H9 (cell line): ENCODE measurements around the gene ADAMTSL4. TPM values are rescaled to one million over a fixed set of nuclear protein-coding genes. Genes with fewer than 3 reads are reported as not detected.
A peak's percentile ranks its signal among the peaks of the same experiment; 100 is the strongest.
"Not testable (repeated sequence)": the region's sequence is repeated elsewhere in the genome, so short reads cannot be mapped to it uniquely, and the experiment has no call there.

Source experiments
- DNase-seq: peaks from one replicate; pipeline ENCODE4 v3.0.0-alpha.2; 2017
- H2AFZ ChIP-seq: one replicate; pipeline ENCODE4 v1.6.1; 2013; ENCODE audit warnings: mild to moderate bottlenecking, low read length, control low read depth, moderate library complexity
- H2AK5ac ChIP-seq: 2 replicates; pipeline ENCODE4 v1.6.1; 2013; ENCODE audit warnings: low read length, control low read depth, mixed read lengths; ENCODE audit not compliant: insufficient read length
- H2BK120ac ChIP-seq: one replicate; pipeline ENCODE4 v1.6.1; 2013; ENCODE audit warnings: low read depth, mild to moderate bottlenecking, low read length, control low read depth, inconsistent platforms; ENCODE audit not compliant: poor library complexity, severe bottlenecking
- H2BK12ac ChIP-seq: 2 replicates; pipeline ENCODE4 v1.6.1; 2013; ENCODE audit warnings: low read length, control low read depth, mixed read lengths, low read depth; ENCODE audit not compliant: insufficient read length
- H2BK15ac ChIP-seq: 2 replicates; pipeline ENCODE4 v1.6.1; 2013; ENCODE audit warnings: low read depth, low read length, control low read depth
- H2BK20ac ChIP-seq: one replicate; pipeline ENCODE4 v1.6.1; 2013; ENCODE audit warnings: low read depth, mild to moderate bottlenecking, low read length, control low read depth, inconsistent platforms; ENCODE audit not compliant: poor library complexity, severe bottlenecking
- H2BK5ac ChIP-seq: 2 replicates; pipeline ENCODE4 v1.6.1; 2013; ENCODE audit warnings: low read length, control low read depth, mixed read lengths; ENCODE audit not compliant: insufficient read length
- H3K14ac ChIP-seq: 2 replicates; pipeline ENCODE4 v1.6.1; 2013; ENCODE audit warnings: low read length, control low read depth; ENCODE audit not compliant: insufficient read depth
- H3K18ac ChIP-seq: 2 replicates; pipeline ENCODE4 v1.6.1; 2013; ENCODE audit warnings: low read depth, mild to moderate bottlenecking, mixed read lengths, low read length, control low read depth; ENCODE audit not compliant: insufficient read length
- H3K23ac ChIP-seq: 2 replicates; pipeline ENCODE4 v1.6.1; 2013; ENCODE audit warnings: low read length, control low read depth, mixed read lengths, low read depth; ENCODE audit not compliant: insufficient read length
- H3K23me2 ChIP-seq: 2 replicates; pipeline ENCODE4 v1.6.1; 2013; ENCODE audit warnings: low read depth, mild to moderate bottlenecking, mixed read lengths, low read length, control low read depth; ENCODE audit not compliant: insufficient read length, poor library complexity, severe bottlenecking
- H3K27ac ChIP-seq: 2 replicates; pipeline ENCODE4 v1.5.1; 2013; ENCODE audit warnings: low read length, control low read depth, mixed read lengths, low read depth; ENCODE audit not compliant: insufficient read length
- H3K27me3 ChIP-seq: 2 replicates; pipeline ENCODE4 v1.6.1; 2013; ENCODE audit warnings: low read length, control low read depth, inconsistent platforms; ENCODE audit not compliant: insufficient read depth
- H3K4ac ChIP-seq: 2 replicates; pipeline ENCODE4 v1.6.1; 2013; ENCODE audit warnings: low read depth, mild to moderate bottlenecking, control low read depth, inconsistent platforms, low read length, moderate library complexity
- H3K4me1 ChIP-seq: 2 replicates; pipeline ENCODE4 v1.6.1; 2013; ENCODE audit warnings: low read length, control low read depth, inconsistent platforms; ENCODE audit not compliant: insufficient read depth
- H3K4me2 ChIP-seq: 2 replicates; pipeline ENCODE4 v1.6.1; 2013; ENCODE audit warnings: low read length, control low read depth, mixed read lengths; ENCODE audit not compliant: insufficient read length, insufficient read depth
- H3K56ac ChIP-seq: 2 replicates; pipeline ENCODE4 v1.6.1; 2013; ENCODE audit warnings: low read depth, mild to moderate bottlenecking, mixed read lengths, low read length, control low read depth; ENCODE audit not compliant: insufficient read length
- H3K79me1 ChIP-seq: 2 replicates; pipeline ENCODE4 v1.6.1; 2013; ENCODE audit warnings: low read depth, mild to moderate bottlenecking, moderate library complexity, low read length, control low read depth, inconsistent platforms; ENCODE audit not compliant: insufficient read depth, poor library complexity, severe bottlenecking
- H3K79me2 ChIP-seq: 2 replicates; pipeline ENCODE4 v1.6.1; 2013; ENCODE audit warnings: low read length, control low read depth, inconsistent platforms; ENCODE audit not compliant: insufficient read depth
- H3K9ac ChIP-seq: 2 replicates; pipeline ENCODE4 v1.6.1; 2013; ENCODE audit warnings: low read length, control low read depth, mixed read lengths; ENCODE audit not compliant: insufficient read length; ENCODE audit errors: extremely low read depth
- H3K9me3 ChIP-seq: one replicate; pipeline ENCODE4 v1.6.1; 2013; ENCODE audit warnings: low read depth, low read length, inconsistent platforms; ENCODE audit not compliant: control insufficient read depth
- H3T11ph ChIP-seq: one replicate; pipeline ENCODE4 v1.6.1; 2013; ENCODE audit warnings: mild to moderate bottlenecking, low read length, control low read depth, inconsistent platforms
- H4K20me1 ChIP-seq: one replicate; pipeline ENCODE4 v1.6.1; 2013; ENCODE audit not compliant: control insufficient read depth, insufficient read length, insufficient read depth
- H4K5ac ChIP-seq: 2 replicates; pipeline ENCODE4 v1.6.1; 2013; ENCODE audit warnings: low read depth, mild to moderate bottlenecking, mixed read lengths, low read length, control low read depth; ENCODE audit not compliant: insufficient read length
- H4K8ac ChIP-seq: replicated peaks from 2 replicates; pipeline ENCODE4 v1.6.1; 2013; ENCODE audit warnings: low read length, control low read depth, mixed read lengths, low read depth; ENCODE audit not compliant: insufficient read length
- H4K91ac ChIP-seq: 2 replicates; pipeline ENCODE4 v1.6.1; 2013; ENCODE audit warnings: low read depth, mild to moderate bottlenecking, moderate library complexity, mixed read lengths, low read length, control low read depth; ENCODE audit not compliant: insufficient read length
- H3K27ac Mint-ChIP-seq, 3 experiments: 2 replicates in 2 of 3; 3 replicates in 1 of 3; pipeline ENCODE4 v1.8.0; 2020 to 2021; ENCODE audit warnings: mixed read lengths in 3 of 3, mild to moderate bottlenecking in 1 of 3, moderate library complexity in 1 of 3
- H3K27me3 Mint-ChIP-seq: 2 replicates; pipeline ENCODE4 v1.8.0; 2021; ENCODE audit warnings: low read depth, mild to moderate bottlenecking, moderate library complexity, mixed read lengths
- H3K36me3 Mint-ChIP-seq, 3 experiments: 2 replicates in 2 of 3; 3 replicates in 1 of 3; pipeline ENCODE4 v1.8.0; 2020 to 2021; ENCODE audit warnings: low read depth in 3 of 3, mixed read lengths in 3 of 3; ENCODE audit not compliant: insufficient read depth in 1 of 3
- H3K4me1 Mint-ChIP-seq, 2 experiments: 2 replicates each; pipeline ENCODE4 v1.8.0; 2020; ENCODE audit warnings: mixed read lengths in 2 of 2
- H3K4me3 Mint-ChIP-seq, 2 experiments: 2 replicates in 1 of 2; 3 replicates in 1 of 2; pipeline ENCODE4 v1.8.0; 2020 to 2021; ENCODE audit warnings: mild to moderate bottlenecking in 2 of 2, mixed read lengths in 2 of 2, moderate library complexity in 1 of 2
- H3K9me3 Mint-ChIP-seq, 2 experiments: 2 replicates in 1 of 2; 3 replicates in 1 of 2; pipeline ENCODE4 v1.8.0; 2020; ENCODE audit warnings: mild to moderate bottlenecking in 2 of 2, mixed read lengths in 2 of 2, moderate library complexity in 1 of 2
- CTCF ChIP-seq: fragments of 200-600 bp; sonication (generic); conservative IDR thresholded peaks from 3 replicates; pipeline ENCODE4 v1.8.0; 2021; ENCODE audit warnings: antibody characterized with exemption, mild to moderate bottlenecking
- WGBS: extraction: QIAGEN DNeasy Blood & Tissue Kit; methylation state at CpG from one replicate; pipeline ENCODE4 v1.1.7; 2013; ENCODE audit warnings: missing lambda C conversion rate, low lambda C conversion rate, mixed read lengths; ENCODE audit not compliant: insufficient read length; ENCODE audit errors: extremely low coverage; 5-methylcytosine and 5-hydroxymethylcytosine counted together
- total RNA-seq: library from RNA; stranded (reverse); gene quantifications from 2 replicates; pipeline ENCODE4 v1.2.1, GENCODE V29; 2021

The ADAMTSL4 gene
- total RNA-seq, 1 experiment from 2014 or later, result 6.1 TPM

DNA sequence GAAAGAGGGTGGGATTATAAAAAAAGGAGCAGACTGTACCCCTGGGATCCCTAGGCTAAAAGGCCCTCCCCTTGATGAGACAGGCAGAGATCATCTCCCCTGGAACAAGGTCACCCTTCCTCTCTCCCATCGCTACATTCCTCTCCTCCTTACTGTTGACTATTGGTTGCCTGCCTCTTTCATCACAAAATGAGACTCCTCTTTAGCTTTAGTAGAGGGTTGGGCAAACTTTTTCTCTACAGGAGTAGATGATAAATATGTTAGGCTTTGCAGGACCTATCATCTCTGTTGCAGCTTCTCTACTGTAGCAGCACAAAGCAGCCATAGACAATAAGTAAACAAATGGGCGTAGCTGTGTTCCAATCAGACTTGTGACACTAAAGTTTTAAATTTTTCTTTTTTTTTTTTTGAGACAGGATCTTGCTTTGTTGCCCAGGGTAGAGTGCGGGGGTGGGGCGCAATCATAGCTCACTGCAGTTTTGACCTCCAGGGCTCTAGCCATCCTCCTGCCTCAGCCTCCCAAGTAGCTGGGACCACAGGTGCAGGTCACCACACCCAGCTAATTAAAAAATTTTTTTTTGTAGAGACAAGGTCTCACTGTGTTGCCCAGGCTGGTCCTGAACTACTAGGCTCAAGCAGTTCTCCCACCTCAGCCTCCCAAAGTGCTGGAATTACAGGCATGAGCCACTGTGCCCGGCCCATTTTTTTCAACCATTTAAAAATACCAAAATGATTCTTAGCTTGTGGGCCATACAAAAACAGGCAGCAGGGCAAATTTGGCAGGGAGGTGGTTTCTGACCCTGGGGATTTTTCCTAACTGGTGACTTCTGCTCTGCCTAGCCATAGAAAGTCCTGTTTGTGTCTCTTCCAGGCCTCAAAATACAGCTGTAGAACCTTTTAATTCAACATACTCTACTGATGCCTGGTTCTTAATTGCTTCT is 15.1 kb downstream of the ADAMTSL4 start:
- H3K27ac Mint-ChIP-seq, result peak overlapping the region in 2 of 3 experiments; percentile 95 to 100; a peak in 4 of 7 replicates
- H2AFZ ChIP-seq, result no peak overlapping the region
- no peak overlapping the region for H3K56ac ChIP-seq
- no peak overlapping the region for H3K18ac ChIP-seq
- peaks cover 4% of the 10 kb centered on the region for H3K79me1 ChIP-seq
- H3K4me1 ChIP-seq, result peaks cover 14% of the 10 kb centered on the region
- peaks cover 14% of the 10 kb centered on the region for H3K23me2 ChIP-seq
- no peak overlapping the region for H3K4ac ChIP-seq
- no peak overlapping the region for H3K14ac ChIP-seq
- H3K79me2 ChIP-seq, result peaks cover 4% of the 10 kb centered on the region; the same call in 1 of the 2 replicates
- no peak overlapping the region for H3K27ac ChIP-seq
- no peak overlapping the region for H4K8ac ChIP-seq
- no peaks in the 10 kb centered on the region; a peak in 1 of 5 replicates for H3K9me3 Mint-ChIP-seq
- no peak overlapping the region for H2BK120ac ChIP-seq
- no peak overlapping the region for H3K4me2 ChIP-seq
- H3K23ac ChIP-seq, result no peak overlapping the region
- no peaks in the 10 kb centered on the region for H3K9me3 ChIP-seq
- H2BK12ac ChIP-seq, result no peak overlapping the region
- H2BK5ac ChIP-seq, result no peak overlapping the region
- no peak overlapping the region for H2BK15ac ChIP-seq
- H3K27me3 ChIP-seq, result no peaks in the 10 kb centered on the region
- TF ChIP-seq CTCF, result no peak
- H3K27me3 Mint-ChIP-seq, result no peaks in the 10 kb centered on the region; the same call in 1 of the 2 replicates
- peaks cover 64 to 70% of the 10 kb centered on the region in 2 experiments for H3K4me1 Mint-ChIP-seq
- no peak overlapping the region for H2BK20ac ChIP-seq
- DNase-seq, result no peak
- no peaks in the 10 kb centered on the region for H4K20me1 ChIP-seq
- peak overlapping the region in 1 of 2 experiments; percentile 12; a peak in 2 of 5 replicates for H3K4me3 Mint-ChIP-seq
- no peak overlapping the region for H4K91ac ChIP-seq
- no peak overlapping the region for H2AK5ac ChIP-seq
- WGBS, result no CpG with 5 or more reads among the region's 5 CpGs
- H3K36me3 Mint-ChIP-seq, result no peaks in the 10 kb centered on the region; a peak in 1 of 7 replicates
- H3T11ph ChIP-seq, result no peak overlapping the region
- no peak overlapping the region for H4K5ac ChIP-seq
- H3K9ac ChIP-seq, result no peak overlapping the region

- WGBS, result no CpG with 5 or more reads among the region's 14 CpGs
- not testable (repeated sequence) for H3K4me2 ChIP-seq, H3K4ac ChIP-seq, H3K56ac ChIP-seq, H2AFZ ChIP-seq, H2BK5ac ChIP-seq, H3K14ac ChIP-seq, H2BK20ac ChIP-seq, DNase-seq, H2BK12ac ChIP-seq, H3K9me3 ChIP-seq, H2BK15ac ChIP-seq, H3K4me3 Mint-ChIP-seq, H3K36me3 Mint-ChIP-seq, H4K5ac ChIP-seq, H3K18ac ChIP-seq, H3K79me1 ChIP-seq, H3K27me3 ChIP-seq, H3K27me3 Mint-ChIP-seq, H2BK120ac ChIP-seq, H3K9ac ChIP-seq, H3K23ac ChIP-seq, H3K79me2 ChIP-seq, H4K8ac ChIP-seq, H4K91ac ChIP-seq, H3K9me3 Mint-ChIP-seq, H2AK5ac ChIP-seq, H4K20me1 ChIP-seq, H3T11ph ChIP-seq, H3K27ac ChIP-seq
- H3K27ac Mint-ChIP-seq, result peak overlapping the region; percentile 90 to 99 (median 91); a peak in 4 of 7 replicates
- Histone ChIP-seq H3K23me2 (peaks cover 14% of the 10 kb centered on the region), H3K4me1 (peaks cover 14% of the 10 kb centered on the region)
- peaks cover 68 to 76% of the 10 kb centered on the region in 2 experiments for H3K4me1 Mint-ChIP-seq
Measured at GRCh38 chr1:150565240-150565991, 16.2 kb downstream of the ADAMTSL4 start.
